Activated T-cell treated with anti-CD3 and anti-CD28 coated beads, Interleukin-2, amount 50 U/mL, for 48 hours (primary cell): ENCODE data around the gene PCDHB6.
A peak's percentile ranks its signal among the peaks of the same experiment; 100 is the strongest.
"Not testable (repeated sequence)": the region's sequence is repeated elsewhere in the genome, so short reads cannot be mapped to it uniquely, and the experiment has no call there.

ENCODE experiments used
- DNase-seq, 2 experiments: peaks; one replicate each; pipeline ENCODE4 v3.0.0-alpha.2; 2020

PCDHB6 gene

DNA sequence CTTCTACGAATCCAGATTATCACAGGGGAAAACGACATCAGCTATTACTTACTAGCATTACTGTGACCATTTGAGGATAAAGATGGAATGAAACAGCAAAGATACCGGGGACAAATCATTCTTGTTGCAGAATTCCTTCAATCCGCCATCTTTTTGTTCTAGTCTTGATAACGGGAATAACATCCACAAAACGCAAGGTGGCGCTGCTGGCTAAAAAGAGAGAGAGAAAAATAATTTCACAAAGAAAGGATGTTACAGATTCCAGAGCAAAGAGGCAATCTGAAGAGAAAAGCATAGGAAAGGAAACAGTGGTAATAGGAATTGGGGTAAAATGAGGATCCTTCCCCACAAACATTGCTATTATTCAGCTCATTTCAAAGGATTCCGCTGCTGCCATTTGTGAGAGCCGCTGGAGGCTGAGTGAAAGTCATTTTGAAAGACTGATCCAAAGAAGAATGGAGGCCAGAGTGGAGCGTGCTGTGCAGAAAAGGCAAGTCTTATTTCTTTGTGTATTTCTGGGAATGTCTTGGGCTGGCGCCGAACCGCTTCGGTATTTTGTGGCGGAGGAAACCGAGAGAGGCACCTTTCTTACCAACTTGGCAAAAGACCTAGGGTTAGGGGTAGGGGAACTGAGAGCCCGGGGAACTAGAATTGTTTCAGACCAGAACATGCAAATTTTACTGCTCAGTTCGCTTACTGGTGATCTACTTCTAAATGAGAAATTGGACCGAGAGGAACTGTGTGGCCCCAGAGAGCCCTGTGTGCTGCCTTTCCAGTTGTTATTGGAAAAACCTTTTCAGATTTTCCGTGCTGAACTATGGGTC lies 22.7 kb downstream of the PCDHB6 start, which contains the start of gene PCDHB7:
Gene PCDHB7, plus strand, starts transcription at position 264 of the 824 bp plus-strand sequence. Its CDS starts 192 bp downstream, at position 456.
- no peak for DNase-seq

- DNase-seq = not testable (repeated sequence)
Observed at GRCh38 chr5:141174291-141175104, 24.6 kb downstream of the PCDHB6 start.

GRCh38 chr5:141175933-141176332 lies 26.1 kb downstream of the PCDHB6 start:
- no peak for DNase-seq

DNA sequence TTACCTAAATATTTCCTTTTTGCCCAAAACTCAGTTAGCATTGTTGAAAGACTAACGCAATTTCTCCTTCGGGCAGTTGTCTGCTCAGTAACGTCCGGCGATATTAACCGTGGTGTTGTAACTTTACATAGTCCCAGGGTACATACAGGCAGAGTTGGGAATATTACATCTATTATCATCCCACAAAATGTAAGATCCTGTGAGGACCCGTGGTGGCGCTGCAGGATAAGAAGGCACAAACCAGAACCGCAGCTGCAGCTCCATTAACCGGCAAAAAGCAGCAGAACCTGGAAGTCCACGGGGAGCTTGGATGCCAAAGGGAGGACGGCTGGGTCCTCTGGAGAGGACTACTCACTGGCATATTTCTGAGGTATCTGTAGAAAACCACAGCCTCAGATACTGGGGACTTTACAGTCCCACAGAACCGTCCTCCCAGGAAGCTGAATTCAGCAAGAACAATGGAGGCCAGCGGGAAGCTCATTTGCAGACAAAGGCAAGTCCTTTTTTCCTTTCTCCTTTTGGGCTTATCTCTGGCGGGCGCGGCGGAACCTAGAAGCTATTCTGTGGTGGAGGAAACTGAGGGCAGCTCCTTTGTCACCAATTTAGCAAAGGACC lies 27.8 kb downstream of the PCDHB6 start, which contains the start of gene PCDHB8:
Gene PCDHB8, plus strand, starts transcription at position 214 of the 615 bp plus-strand sequence. Its CDS starts 245 bp downstream, at position 459.
- not testable (repeated sequence) for DNase-seq

GRCh38 chr5:141179371-141179770 lies 29.5 kb downstream of the PCDHB6 start:
- not testable (repeated sequence) for DNase-seq

- not testable (repeated sequence) for DNase-seq
Observed at GRCh38 chr5:141179876-141180275, 30.0 kb downstream of the PCDHB6 start.

GRCh38 chr5:141180313-141180712 lies 30.5 kb downstream of the PCDHB6 start:
- DNase-seq = no peak

GRCh38 chr5:141182248-141182647 lies 32.4 kb downstream of the PCDHB6 start, which contains the start of gene PCDHB16:
TSS of gene PCDHB16 (plus strand) at chr5:141182387. CDS start at chr5:141182560, 173 bp downstream.
- no peak for DNase-seq

DNA sequence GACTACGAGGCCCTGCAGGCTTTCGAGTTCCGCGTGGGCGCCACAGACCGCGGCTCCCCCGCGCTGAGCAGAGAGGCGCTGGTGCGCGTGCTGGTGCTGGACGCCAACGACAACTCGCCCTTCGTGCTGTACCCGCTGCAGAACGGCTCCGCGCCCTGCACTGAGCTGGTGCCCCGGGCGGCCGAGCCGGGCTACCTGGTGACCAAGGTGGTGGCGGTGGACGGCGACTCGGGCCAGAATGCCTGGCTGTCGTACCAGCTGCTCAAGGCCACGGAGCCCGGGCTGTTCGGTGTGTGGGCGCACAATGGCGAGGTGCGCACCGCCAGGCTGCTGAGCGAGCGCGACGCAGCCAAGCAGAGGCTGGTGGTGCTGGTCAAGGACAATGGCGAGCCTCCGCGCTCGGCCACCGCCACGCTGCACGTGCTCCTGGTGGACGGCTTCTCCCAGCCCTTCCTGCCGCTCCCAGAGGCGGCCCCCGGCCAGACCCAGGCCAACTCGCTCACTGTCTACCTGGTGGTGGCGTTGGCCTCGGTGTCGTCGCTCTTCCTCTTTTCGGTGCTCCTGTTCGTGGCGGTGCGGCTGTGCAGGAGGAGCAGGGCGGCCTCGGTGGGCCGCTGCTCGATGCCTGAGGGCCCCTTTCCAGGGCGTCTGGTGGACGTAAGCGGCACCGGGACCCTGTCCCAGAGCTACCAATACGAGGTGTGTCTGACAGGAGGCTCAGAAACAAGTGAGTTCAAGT lies 34.4 kb downstream of the PCDHB6 start:
- DNase-seq = not testable (repeated sequence)

GRCh38 chr5:141186897-141187512 lies 37.1 kb downstream of the PCDHB6 start, which contains the start of gene PCDHB9:
TSS of gene PCDHB9 (plus strand) at chr5:141187161. CDS start at chr5:141187319, 158 bp downstream.
- peak in 1 of 2 experiments; percentile 39 for DNase-seq

DNA sequence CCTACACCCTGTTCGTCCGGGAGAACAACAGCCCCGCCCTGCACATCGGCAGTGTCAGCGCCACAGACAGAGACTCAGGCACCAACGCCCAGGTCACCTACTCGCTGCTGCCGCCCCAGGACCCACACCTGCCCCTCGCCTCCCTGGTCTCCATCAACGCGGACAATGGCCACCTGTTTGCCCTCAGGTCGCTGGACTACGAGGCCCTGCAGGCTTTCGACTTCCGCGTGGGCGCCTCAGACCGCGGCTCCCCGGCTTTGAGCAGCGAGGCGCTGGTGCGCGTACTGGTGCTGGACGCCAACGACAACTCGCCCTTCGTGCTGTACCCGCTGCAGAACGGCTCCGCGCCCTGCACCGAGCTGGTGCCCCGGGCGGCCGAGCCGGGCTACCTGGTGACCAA lies 38.8 kb downstream of the PCDHB6 start:
- not testable (repeated sequence) for DNase-seq

DNA sequence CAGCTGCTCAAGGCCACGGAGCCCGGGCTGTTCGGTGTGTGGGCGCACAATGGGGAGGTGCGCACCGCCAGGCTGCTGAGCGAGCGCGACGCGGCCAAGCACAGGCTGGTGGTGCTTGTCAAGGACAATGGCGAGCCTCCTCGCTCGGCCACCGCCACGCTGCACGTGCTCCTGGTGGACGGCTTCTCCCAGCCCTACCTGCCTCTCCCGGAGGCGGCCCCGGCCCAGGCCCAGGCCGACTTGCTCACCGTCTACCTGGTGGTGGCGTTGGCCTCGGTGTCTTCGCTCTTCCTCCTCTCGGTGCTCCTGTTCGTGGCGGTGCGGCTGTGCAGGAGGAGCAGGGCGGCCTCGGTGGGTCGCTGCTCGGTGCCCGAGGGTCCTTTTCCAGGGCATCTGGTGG lies 39.3 kb downstream of the PCDHB6 start:
- not testable (repeated sequence) for DNase-seq

DNA sequence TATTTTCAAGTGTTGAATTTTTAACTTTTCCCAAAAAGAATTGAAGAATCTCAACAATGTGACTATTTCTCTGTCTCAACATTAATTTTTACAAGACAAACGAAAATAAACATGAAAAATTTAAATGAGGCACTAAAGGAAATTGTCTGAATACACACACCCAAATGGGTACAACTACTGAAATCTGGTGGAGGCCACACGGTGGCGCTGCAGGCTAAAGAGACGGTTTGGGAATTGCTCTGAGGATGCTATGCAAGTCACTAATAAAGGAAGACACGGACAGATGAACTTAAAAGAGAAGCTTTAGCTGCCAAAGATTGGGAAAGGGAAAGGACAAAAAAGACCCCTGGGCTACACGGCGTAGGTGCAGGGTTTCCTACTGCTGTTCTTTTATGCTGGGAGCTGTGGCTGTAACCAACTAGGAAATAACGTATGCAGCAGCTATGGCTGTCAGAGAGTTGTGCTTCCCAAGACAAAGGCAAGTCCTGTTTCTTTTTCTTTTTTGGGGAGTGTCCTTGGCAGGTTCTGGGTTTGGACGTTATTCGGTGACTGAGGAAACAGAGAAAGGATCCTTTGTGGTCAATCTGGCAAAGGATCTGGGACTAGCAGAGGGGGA lies 42.4 kb downstream of the PCDHB6 start, which contains the start of gene PCDHB10:
Gene PCDHB10, plus strand, starts transcription at position 244 of the 616 bp plus-strand sequence. Its CDS starts 200 bp downstream, at position 444.
- DNase-seq = peak; percentile 49 to 52

DNA sequence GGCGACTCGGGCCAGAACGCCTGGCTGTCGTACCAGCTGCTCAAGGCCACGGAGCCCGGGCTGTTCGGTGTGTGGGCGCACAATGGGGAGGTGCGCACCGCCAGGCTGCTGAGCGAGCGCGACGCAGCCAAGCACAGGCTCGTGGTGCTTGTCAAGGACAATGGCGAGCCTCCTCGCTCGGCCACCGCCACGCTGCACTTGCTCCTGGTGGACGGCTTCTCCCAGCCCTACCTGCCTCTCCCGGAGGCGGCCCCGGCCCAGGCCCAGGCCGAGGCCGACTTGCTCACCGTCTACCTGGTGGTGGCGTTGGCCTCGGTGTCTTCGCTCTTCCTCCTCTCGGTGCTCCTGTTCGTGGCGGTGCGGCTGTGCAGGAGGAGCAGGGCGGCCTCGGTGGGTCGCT lies 44.5 kb downstream of the PCDHB6 start:
- not testable (repeated sequence) for DNase-seq

- no peak for DNase-seq
Observed at GRCh38 chr5:141196363-141196762, 46.5 kb downstream of the PCDHB6 start.

DNA sequence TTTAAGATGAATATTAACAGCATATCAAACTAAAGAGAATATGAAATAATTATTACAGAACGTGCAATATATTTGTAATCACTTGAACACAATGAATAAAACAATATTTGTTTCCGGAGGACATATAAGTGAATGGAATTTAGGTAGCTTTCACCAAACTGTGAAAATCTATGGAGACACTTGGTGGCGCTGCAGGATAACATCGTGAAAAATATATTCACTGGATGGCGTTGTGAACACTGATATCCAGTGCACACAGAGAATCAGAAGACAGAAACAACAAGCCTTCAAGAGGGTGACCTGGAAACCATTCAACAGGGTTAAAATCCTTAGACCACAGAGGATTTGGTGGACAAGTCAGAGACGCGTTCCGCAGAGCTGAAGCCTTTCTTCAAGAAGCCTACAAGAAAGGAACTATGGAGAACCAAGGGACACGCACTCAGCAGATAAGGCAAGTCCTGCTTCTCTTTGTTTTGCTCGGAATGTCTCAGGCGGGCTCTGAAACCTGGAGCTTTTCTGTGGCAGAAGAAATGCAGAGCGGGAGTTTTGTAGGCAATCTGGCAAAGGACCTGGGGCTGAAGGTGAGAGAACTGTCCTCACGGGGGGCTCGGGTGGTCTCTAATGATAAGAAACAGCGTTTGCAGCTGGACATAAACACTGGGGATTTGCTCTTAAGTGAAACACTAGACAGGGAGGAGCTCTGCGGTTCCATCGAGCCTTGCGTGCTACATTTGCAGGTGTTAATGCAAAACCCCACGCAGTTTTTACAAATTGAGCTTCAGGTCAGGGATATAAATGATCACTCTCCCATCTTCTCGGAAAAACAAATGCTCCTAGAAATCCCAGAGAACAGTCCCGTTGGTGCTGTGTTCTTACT lies 49.7 kb downstream of the PCDHB6 start, which contains the start of gene PCDHB11:
Gene PCDHB11, plus strand, starts transcription at position 269 of the 877 bp plus-strand sequence. Its CDS starts 148 bp downstream, at position 417.
- no peak for DNase-seq

DNA sequence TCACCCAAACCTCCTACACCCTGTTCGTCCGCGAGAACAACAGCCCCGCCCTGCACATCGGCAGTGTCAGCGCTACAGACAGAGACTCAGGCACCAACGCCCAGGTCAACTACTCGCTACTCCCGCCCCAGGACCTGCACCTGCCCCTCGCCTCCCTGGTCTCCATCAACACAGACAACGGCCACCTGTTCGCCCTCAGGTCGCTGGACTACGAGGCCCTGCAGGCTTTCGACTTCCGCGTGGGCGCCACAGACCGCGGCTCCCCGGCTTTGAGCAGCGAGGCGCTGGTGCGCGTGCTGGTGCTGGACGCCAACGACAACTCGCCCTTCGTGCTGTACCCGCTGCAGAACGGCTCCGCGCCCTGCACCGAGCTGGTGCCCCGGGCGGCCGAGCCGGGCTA lies 51.3 kb downstream of the PCDHB6 start:
- DNase-seq = not testable (repeated sequence)

GRCh38 chr5:141201646-141202045 lies 51.8 kb downstream of the PCDHB6 start:
- DNase-seq = not testable (repeated sequence)
